ENCODE measurements around the gene NRDC.

GRCh38 chr1:51908499-51908898 is 30.0 kb upstream of the NRDC start:
- TF ChIP-seq POLR2A (IDR thresholded peaks at IDR 0.05) (no peak), CTCF (IDR thresholded peaks at IDR 0.05) (no peak)
